Mucosa of rectum (tissue), 2 donors: ENCODE results near the gene TECTA.
"Not testable (repeated sequence)": the region's sequence is repeated elsewhere in the genome, so short reads cannot be mapped to it uniquely, and the experiment has no call there.

Experiments used
- H3K27ac ChIP-seq, 2 donors: one replicate each; pipeline ENCODE4 v1.7.0; 2013; ENCODE audit warnings: inconsistent platforms in 2 of 2, low read depth in 2 of 2, low read length in 2 of 2
- H3K27me3 ChIP-seq, 2 donors: one replicate each; pipeline ENCODE4 v1.7.0; 2013; ENCODE audit warnings: low read length in 2 of 2; ENCODE audit not compliant: control insufficient read depth in 2 of 2, insufficient read depth in 2 of 2
- H3K36me3 ChIP-seq, 2 donors: one replicate each; pipeline ENCODE4 v1.7.0; 2013; ENCODE audit warnings: low read length in 2 of 2; ENCODE audit not compliant: control insufficient read depth in 2 of 2, insufficient read depth in 2 of 2
- H3K4me1 ChIP-seq, 2 donors: one replicate each; pipeline ENCODE4 v1.7.0; 2013; ENCODE audit warnings: low read length in 2 of 2, mild to moderate bottlenecking in 1 of 2; ENCODE audit not compliant: control insufficient read depth in 2 of 2, insufficient read depth in 2 of 2
- H3K4me3 ChIP-seq, 2 donors: one replicate each; pipeline ENCODE4 v1.7.0; 2013; ENCODE audit warnings: low read length in 2 of 2
- H3K9ac ChIP-seq, 2 donors: one replicate each; pipeline ENCODE4 v1.7.0; 2013; ENCODE audit warnings: low read length in 2 of 2, low read depth in 1 of 2, mild to moderate bottlenecking in 1 of 2
- H3K9me3 ChIP-seq, 2 donors: one replicate each; pipeline ENCODE4 v1.7.0; 2013; ENCODE audit warnings: low read length in 2 of 2; ENCODE audit not compliant: control insufficient read depth in 2 of 2
- donor health status: healthy.
- donor health status: Normal muscosa, but diverticular disease.

The TECTA gene

GRCh38 chr11:121159741-121160140, 58.7 kb downstream of the TECTA start:
- Histone ChIP-seq H3K27me3 (no peaks in the 10 kb centered on the region), H3K9me3 (no peaks in the 10 kb centered on the region), H3K9ac (no peak overlapping the region), H3K27ac (no peak overlapping the region), H3K36me3 (no peaks in the 10 kb centered on the region), H3K4me3 (no peak overlapping the region), H3K4me1 (no peaks in the 10 kb centered on the region)

- no peak overlapping the region for H3K9ac ChIP-seq
- H3K27ac ChIP-seq: no peak overlapping the region
- no peak overlapping the region for H3K4me3 ChIP-seq
- no peaks in the 10 kb centered on the region for H3K9me3 ChIP-seq
- H3K36me3 ChIP-seq: no peaks in the 10 kb centered on the region
- no peaks in the 10 kb centered on the region for H3K4me1 ChIP-seq
- no peaks in the 10 kb centered on the region for H3K27me3 ChIP-seq
Measured at GRCh38 chr11:121161349-121161917, 60.4 kb downstream of the TECTA start.

GRCh38 chr11:121163658-121164308, 62.7 kb downstream of the TECTA start:
- Histone ChIP-seq H3K27ac (no peak overlapping the region), H3K36me3 (no peaks in the 10 kb centered on the region), H3K9me3 (no peaks in the 10 kb centered on the region), H3K4me3 (no peak overlapping the region), H3K4me1 (no peaks in the 10 kb centered on the region), H3K9ac (no peak overlapping the region), H3K27me3 (no peaks in the 10 kb centered on the region)

- H3K9ac ChIP-seq, H3K27ac ChIP-seq, H3K36me3 ChIP-seq, H3K4me3 ChIP-seq, H3K9me3 ChIP-seq, H3K27me3 ChIP-seq, H3K4me1 ChIP-seq: not testable (repeated sequence)
Measured at GRCh38 chr11:121177629-121178028, 76.6 kb downstream of the TECTA start.

GRCh38 chr11:121179306-121179705, 78.3 kb downstream of the TECTA start:
- Histone ChIP-seq H3K9me3 (peaks cover 0 to 4% of the 10 kb centered on the region in 2 donors), H3K4me1 (no peaks in the 10 kb centered on the region), H3K4me3 (no peak overlapping the region), H3K27me3 (no peaks in the 10 kb centered on the region), H3K36me3 (no peaks in the 10 kb centered on the region), H3K9ac (no peak overlapping the region), H3K27ac (no peak overlapping the region)

- Histone ChIP-seq H3K9me3 (peaks cover 0 to 4% of the 10 kb centered on the region in 2 donors), H3K9ac (no peak overlapping the region), H3K36me3 (no peaks in the 10 kb centered on the region), H3K27me3 (no peaks in the 10 kb centered on the region), H3K4me1 (no peaks in the 10 kb centered on the region), H3K27ac (no peak overlapping the region), H3K4me3 (no peak overlapping the region)
Measured at GRCh38 chr11:121180183-121180582, 79.1 kb downstream of the TECTA start.

GRCh38 chr11:121188776-121189175, 87.7 kb downstream of the TECTA start:
- no peak overlapping the region for H3K9ac ChIP-seq
- H3K27ac ChIP-seq: no peak overlapping the region
- H3K4me1 ChIP-seq: no peaks in the 10 kb centered on the region
- no peaks in the 10 kb centered on the region for H3K36me3 ChIP-seq
- no peak overlapping the region for H3K4me3 ChIP-seq
- H3K27me3 ChIP-seq: peaks cover 0 to 2% of the 10 kb centered on the region in 2 donors
- no peaks in the 10 kb centered on the region for H3K9me3 ChIP-seq

- Histone ChIP-seq H3K9ac (no peak overlapping the region), H3K4me1 (no peaks in the 10 kb centered on the region), H3K27me3 (peaks cover 0 to 3% of the 10 kb centered on the region in 2 donors), H3K27ac (no peak overlapping the region), H3K9me3 (no peaks in the 10 kb centered on the region), H3K36me3 (no peaks in the 10 kb centered on the region), H3K4me3 (no peak overlapping the region)
Measured at GRCh38 chr11:121191818-121192217, 90.8 kb downstream of the TECTA start.

- Histone ChIP-seq H3K4me3 (no peak overlapping the region), H3K27me3 (peaks cover 0 to 3% of the 10 kb centered on the region in 2 donors), H3K9ac (no peak overlapping the region), H3K9me3 (no peaks in the 10 kb centered on the region), H3K36me3 (no peaks in the 10 kb centered on the region), H3K27ac (no peak overlapping the region), H3K4me1 (no peaks in the 10 kb centered on the region)
Measured at GRCh38 chr11:121194731-121195596, 93.9 kb downstream of the TECTA start.

- no peak overlapping the region for H3K9ac ChIP-seq
- H3K9me3 ChIP-seq: no peaks in the 10 kb centered on the region
- peaks cover 0 to 3% of the 10 kb centered on the region in 2 donors for H3K27me3 ChIP-seq
- H3K36me3 ChIP-seq: no peaks in the 10 kb centered on the region
- H3K27ac ChIP-seq: no peak overlapping the region
- no peak overlapping the region for H3K4me3 ChIP-seq
- H3K4me1 ChIP-seq: no peaks in the 10 kb centered on the region
Measured at GRCh38 chr11:121198491-121198890, 97.4 kb downstream of the TECTA start.
